Measurements from ENCODE around the gene GLT8D1. TPM values are rescaled to one million over a fixed set of nuclear protein-coding genes. Genes with fewer than 3 reads are reported as not detected.

GLT8D1 gene
- total RNA-seq, 2 donors from 2014 or later: 54.4 to 72.2 TPM

- Mint-ChIP-seq H3K27me3 (ENCODE audit: insufficient read depth) (no peaks in the 10 kb centered on the region), H3K27ac (no peak overlapping the region), H3K4me3 (peak overlapping the region; percentile 96), H3K36me3 (ENCODE audit: low read depth) (peaks cover 27% of the 10 kb centered on the region), H3K4me1 (peaks cover 7% of the 10 kb centered on the region), H3K9me3 (no peaks in the 10 kb centered on the region)
- no peak for TF ChIP-seq CTCF (conservative IDR thresholded peaks at IDR 0.05)
- H3K4me1 ChIP-seq (ENCODE audit: control insufficient read depth, insufficient read depth, low read length): no peaks in the 10 kb centered on the region
- H3K4me3 ChIP-seq (ENCODE audit: low read length): peak overlapping the region; percentile 100
- no peaks in the 10 kb centered on the region for H3K27me3 ChIP-seq (ENCODE audit: control insufficient read depth, insufficient read depth, low read length, poor library complexity, severe bottlenecking)
- DNase-seq: no peak
- WGBS, 2 experiments (ENCODE audit: insufficient coverage in 1 of 2, insufficient read length in 1 of 2): 91 to 93% methylated on average over 3 to 4 of the region's 4 CpGs
- peaks cover 38% of the 10 kb centered on the region for H3K36me3 ChIP-seq (ENCODE audit: control insufficient read depth, insufficient read depth, low read length)
- no peak overlapping the region for H3K27ac ChIP-seq (ENCODE audit: low read depth, low read length)
- H3K9me3 ChIP-seq (ENCODE audit: control insufficient read depth, low read length): no peaks in the 10 kb centered on the region
- no peak overlapping the region for H3K9ac ChIP-seq (ENCODE audit: extremely low read depth, low read length, poor library complexity, severe bottlenecking)
Observed at GRCh38 chr3:52707585-52707984, 2.0 kb upstream of the GLT8D1 start.

- Mint-ChIP-seq H3K27me3 (ENCODE audit: insufficient read depth) (no peaks in the 10 kb centered on the region), H3K27ac (peak overlapping the region; percentile 72), H3K4me1 (peaks cover 7% of the 10 kb centered on the region), H3K9me3 (no peaks in the 10 kb centered on the region), H3K4me3 (peak overlapping the region; percentile 96), H3K36me3 (ENCODE audit: low read depth) (peaks cover 17% of the 10 kb centered on the region)
- Histone ChIP-seq H3K9ac (ENCODE audit: extremely low read depth, low read length, poor library complexity, severe bottlenecking) (peak overlapping the region; percentile 79), H3K27ac (ENCODE audit: low read depth, low read length) (peak overlapping the region; percentile 66), H3K4me3 (ENCODE audit: low read length) (peak overlapping the region; percentile 100), H3K27me3 (ENCODE audit: control insufficient read depth, insufficient read depth, low read length, poor library complexity, severe bottlenecking) (no peaks in the 10 kb centered on the region), H3K36me3 (ENCODE audit: control insufficient read depth, insufficient read depth, low read length) (peaks cover 21% of the 10 kb centered on the region), H3K9me3 (ENCODE audit: control insufficient read depth, low read length) (no peaks in the 10 kb centered on the region), H3K4me1 (ENCODE audit: control insufficient read depth, insufficient read depth, low read length) (no peaks in the 10 kb centered on the region)
- WGBS, 2 experiments (ENCODE audit: insufficient coverage in 1 of 2, insufficient read length in 1 of 2): 0% methylated on average over 10 to 25 of the region's 25 CpGs
- TF ChIP-seq CTCF (conservative IDR thresholded peaks at IDR 0.05): no peak
- no peak for DNase-seq
Observed at GRCh38 chr3:52705438-52705687, 228 bp downstream of the GLT8D1 start.

GRCh38 chr3:52704611-52705437 is 767 bp downstream of the GLT8D1 start:
- peak overlapping the region; percentile 72 for H3K27ac Mint-ChIP-seq
- peaks cover 7% of the 10 kb centered on the region for H3K4me1 Mint-ChIP-seq
- no peak for TF ChIP-seq CTCF (conservative IDR thresholded peaks at IDR 0.05)
- H3K9me3 ChIP-seq (ENCODE audit: control insufficient read depth, low read length): no peaks in the 10 kb centered on the region
- H3K4me1 ChIP-seq (ENCODE audit: control insufficient read depth, insufficient read depth, low read length): no peaks in the 10 kb centered on the region
- peak overlapping the region; percentile 100 for H3K4me3 ChIP-seq (ENCODE audit: low read length)
- peak overlapping the region; percentile 96 for H3K4me3 Mint-ChIP-seq
- peaks cover 13% of the 10 kb centered on the region for H3K36me3 Mint-ChIP-seq (ENCODE audit: low read depth)
- no peaks in the 10 kb centered on the region for H3K9me3 Mint-ChIP-seq
- peak overlapping the region; percentile 79 for H3K9ac ChIP-seq (ENCODE audit: extremely low read depth, low read length, poor library complexity, severe bottlenecking)
- H3K27ac ChIP-seq (ENCODE audit: low read depth, low read length): peak overlapping the region; percentile 66
- H3K27me3 Mint-ChIP-seq (ENCODE audit: insufficient read depth): no peaks in the 10 kb centered on the region
- peak; percentile 51 for DNase-seq
- WGBS, 2 experiments (ENCODE audit: insufficient coverage in 1 of 2, insufficient read length in 1 of 2): 9 to 12% methylated on average over 14 to 22 of the region's 22 CpGs
- H3K36me3 ChIP-seq (ENCODE audit: control insufficient read depth, insufficient read depth, low read length): peaks cover 22% of the 10 kb centered on the region
- H3K27me3 ChIP-seq (ENCODE audit: control insufficient read depth, insufficient read depth, low read length, poor library complexity, severe bottlenecking): no peaks in the 10 kb centered on the region
